Uterine smooth muscle cell (primary cell): ENCODE results near the gene PDCD7. TPM values are rescaled to one million over a fixed set of nuclear protein-coding genes. Genes with fewer than 3 reads are reported as not detected.

ENCODE experiments used
- total RNA-seq: library from RNA; depleted of rRNA; stranded (reverse); fragments of >200 nt; gene quantifications from 2 replicates; pipeline ENCODE4 v1.2.3, GENCODE V29; 2014

The PDCD7 gene
- total RNA-seq, result 22.7 and 24.9 TPM in 2 replicates

GRCh38 chr15:65133548-65134200 lies at the start of gene PDCD7:
Gene PDCD7 (minus strand): TSS chr15:65133808. CDS start chr15:65133781, 27 bp downstream.

DNA sequence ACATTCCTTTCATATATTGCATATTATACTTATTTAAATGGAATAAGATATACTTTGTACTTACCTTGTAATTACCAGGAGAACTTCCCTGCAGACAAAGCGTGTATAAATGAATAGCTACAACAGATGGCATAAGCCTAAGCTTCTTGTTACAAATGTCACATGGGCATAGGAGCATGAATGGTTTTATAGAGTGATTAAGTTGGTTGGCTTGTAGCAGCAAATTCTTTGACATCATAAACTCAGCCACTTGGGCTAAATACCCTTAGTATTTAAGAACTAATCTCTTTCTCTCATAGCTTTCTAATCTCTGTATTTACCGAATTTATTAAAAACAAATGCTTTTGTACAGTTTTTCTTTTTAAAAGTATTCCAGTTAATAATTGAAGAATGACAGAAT lies 18.5 kb downstream of the PDCD7 start, which contains the start of gene UBAP1L:
UBAP1L (minus strand) TSS at position 115 of the 400 bp plus-strand sequence. CDS start 8,985 bp downstream, outside the sequence.

DNA sequence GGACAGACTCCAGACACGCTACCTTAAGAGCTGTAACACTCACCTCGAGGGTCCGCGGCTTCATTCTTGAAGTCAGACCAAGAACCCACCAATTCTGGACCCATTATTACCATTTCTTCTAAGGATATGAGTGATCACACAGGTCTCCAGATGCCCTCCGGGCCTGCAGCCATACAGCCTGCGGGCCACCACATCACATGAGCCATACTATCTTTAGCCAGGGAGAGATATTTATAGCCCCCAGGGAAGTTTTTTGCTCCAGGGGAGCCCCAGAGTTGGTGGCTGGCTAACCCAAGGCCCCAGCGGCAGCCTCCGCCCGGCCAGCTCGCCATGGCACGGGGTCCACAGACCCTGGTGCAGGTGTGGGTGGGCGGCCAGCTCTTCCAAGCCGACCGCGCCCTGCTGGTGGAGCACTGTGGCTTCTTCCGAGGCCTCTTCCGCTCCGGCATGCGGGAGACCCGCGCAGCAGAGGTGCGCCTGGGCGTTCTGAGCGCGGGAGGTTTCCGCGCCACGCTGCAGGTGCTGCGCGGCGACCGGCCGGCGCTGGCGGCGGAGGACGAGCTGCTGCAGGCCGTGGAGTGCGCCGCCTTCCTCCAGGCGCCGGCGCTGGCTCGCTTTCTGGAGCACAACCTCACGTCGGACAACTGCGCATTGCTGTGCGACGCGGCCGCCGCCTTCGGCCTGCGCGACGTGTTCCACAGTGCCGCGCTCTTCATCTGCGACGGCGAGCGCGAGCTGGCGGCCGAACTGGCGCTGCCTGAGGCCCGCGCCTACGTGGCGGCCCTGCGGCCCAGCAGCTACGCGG lies 56.9 kb downstream of the PDCD7 start, which contains the start of gene KBTBD13:
KBTBD13 (plus strand) TSS at position 261 of the 805 bp plus-strand sequence; CDS start at position 331, 70 bp downstream.

DNA sequence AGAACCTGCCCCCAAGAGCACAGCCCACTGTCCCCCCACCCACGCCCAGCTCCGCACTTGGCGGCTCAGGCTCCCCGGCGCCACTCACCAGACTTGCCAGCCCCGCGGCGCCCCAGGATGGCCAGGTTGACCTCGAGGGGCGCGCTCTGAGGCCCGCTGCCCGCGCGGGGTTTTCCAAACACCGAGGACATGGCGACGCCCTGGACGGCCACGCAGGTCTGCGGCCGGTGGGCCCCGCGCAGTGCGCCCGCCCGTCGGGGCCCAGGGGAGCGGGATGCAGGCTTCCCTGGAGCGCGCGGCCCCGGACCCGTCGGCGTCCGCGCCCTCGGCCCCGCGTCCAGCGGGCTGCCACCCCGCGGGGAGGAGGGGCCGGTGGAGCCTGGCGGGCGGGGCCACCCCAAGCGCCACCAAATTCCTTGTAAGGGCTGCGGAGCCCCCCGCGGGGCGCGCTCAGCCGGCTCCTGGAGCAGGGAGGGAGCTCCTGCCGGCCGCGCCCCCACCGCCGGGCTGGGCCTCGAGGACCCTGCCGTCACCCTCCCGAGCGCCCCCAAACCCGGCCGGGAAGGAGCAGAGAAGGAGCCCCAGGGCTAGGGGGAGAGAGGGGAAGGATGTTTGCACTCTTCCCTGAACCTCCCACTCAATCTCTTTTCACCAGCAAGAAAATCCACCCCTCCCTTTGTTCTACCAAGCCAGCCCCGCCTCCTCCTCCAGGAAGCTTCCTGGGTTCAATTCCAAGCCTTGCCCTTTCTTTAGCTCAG lies 65.8 kb downstream of the PDCD7 start, which contains the start of gene RASL12:
RASL12 (minus strand) TSS at position 347 of the 758 bp plus-strand sequence; CDS start at position 191, 156 bp downstream.

Other genes starting within 250 kb of the PDCD7 start
- 3.1 and 3.5 TPM in 2 replicates for gene ANKDD1A, start 221.9 kb downstream of the PDCD7 start, total RNA-seq
- 62.5 and 90.6 TPM in 2 replicates for gene SPG21, start 143.9 kb downstream of the PDCD7 start, total RNA-seq
- 22.0 and 30.3 TPM in 2 replicates for gene MTFMT, start 104.2 kb downstream of the PDCD7 start, total RNA-seq
- 0.12 and 0.33 TPM in 2 replicates for gene SLC51B, start 88.4 kb downstream of the PDCD7 start, total RNA-seq
- gene RASL12, start 65.8 kb downstream of the PDCD7 start, total RNA-seq, result 0.87 and 4.1 TPM in 2 replicates
- gene KBTBD13, start 57.1 kb downstream of the PDCD7 start, total RNA-seq, result not detected in 2 replicates
- 1.3 and 1.7 TPM in 2 replicates for gene UBAP1L, start 18.6 kb downstream of the PDCD7 start, total RNA-seq
- 45.1 and 53.0 TPM in 2 replicates for gene CLPX, start 51.5 kb upstream of the PDCD7 start, total RNA-seq
- under 0.01 and 0.12 TPM in 2 replicates for gene CILP, start 77.7 kb upstream of the PDCD7 start, total RNA-seq
- 1.5 and 1.7 TPM in 2 replicates for gene PARP16, start 153.1 kb upstream of the PDCD7 start, total RNA-seq
- under 0.01 TPM in 1 of 2 replicates, not detected in the other for gene RNU5A-1, start 162.2 kb upstream of the PDCD7 start, total RNA-seq
- gene RNU5B-1, start 170.9 kb upstream of the PDCD7 start, total RNA-seq, result not detected in 2 replicates
- gene IGDCC3, start 244.2 kb upstream of the PDCD7 start, total RNA-seq, result under 0.01 TPM in 1 of 2 replicates, not detected in the other